CD4-positive, alpha-beta memory T cell (primary cell): ENCODE measurements around the gene IMMT. TPM values are rescaled to one million over a fixed set of nuclear protein-coding genes. Genes with fewer than 3 reads are reported as not detected.
"Not testable (repeated sequence)": the region's sequence is repeated elsewhere in the genome, so short reads cannot be mapped to it uniquely, and the experiment has no call there.

Experiments
- CTCF ChIA-PET: fragments of 350-600 bp; sonication (Branson Sonifier 250); formaldehyde crosslinking; loops from one replicate; lab custom pipeline; 2021; ENCODE audit warnings: inconsistent platforms; ENCODE audit not compliant: partially characterized antibody; lab: Charles Lee
- POLR2A ChIA-PET: fragments of 350-600 bp; sonication (Branson Sonifier 250); formaldehyde crosslinking; loops from one replicate; lab custom pipeline; 2021; ENCODE audit not compliant: partially characterized antibody; lab: Charles Lee
- DNase-seq, 5 donors: peaks; one replicate each; pipeline versions ENCODE4 v3.0.0 to v3.0.0-alpha.2; 2020 to 2022; ENCODE audit warnings: mixed read lengths in 1 of 5
- H3K27ac ChIP-seq: one replicate; pipeline ENCODE4 v1.7.0; 2013; ENCODE audit warnings: low read depth, low read length
- H3K27me3 ChIP-seq: 2 replicates; pipeline ENCODE4 v1.7.0; 2013; ENCODE audit warnings: mild to moderate bottlenecking, low read length, moderate library complexity; ENCODE audit not compliant: insufficient read depth
- H3K36me3 ChIP-seq: 2 replicates; pipeline ENCODE4 v1.7.0; 2013; ENCODE audit warnings: mild to moderate bottlenecking, low read length, moderate library complexity; ENCODE audit not compliant: insufficient read depth
- H3K4me1 ChIP-seq: 2 replicates; pipeline ENCODE4 v1.7.0; 2013; ENCODE audit warnings: mild to moderate bottlenecking, low read length, moderate library complexity; ENCODE audit not compliant: insufficient read depth
- H3K4me3 ChIP-seq, 2 donors: one replicate each; pipeline ENCODE4 v1.7.0; 2013; ENCODE audit warnings: low read length in 2 of 2, mild to moderate bottlenecking in 1 of 2
- H3K9me3 ChIP-seq, 2 donors: one replicate each; pipeline ENCODE4 v1.7.0; 2013; ENCODE audit warnings: low read length in 2 of 2, control low read depth in 1 of 2; ENCODE audit not compliant: control insufficient read depth in 1 of 2
- H3K27ac Mint-ChIP-seq, 7 donors: one replicate each; pipeline ENCODE4 v1.8.0; 2020 to 2021; ENCODE audit warnings: mixed read lengths in 7 of 7, mild to moderate bottlenecking in 6 of 7, inconsistent platforms in 3 of 7, moderate library complexity in 3 of 7
- H3K27me3 Mint-ChIP-seq, 2 donors: one replicate each; pipeline ENCODE4 v1.8.0; 2020 to 2021; ENCODE audit warnings: mixed read lengths in 2 of 2
- H3K36me3 Mint-ChIP-seq, 2 donors: one replicate each; pipeline ENCODE4 v1.8.0; 2020 to 2021; ENCODE audit warnings: mixed read lengths in 2 of 2, inconsistent platforms in 1 of 2, mild to moderate bottlenecking in 1 of 2
- H3K4me1 Mint-ChIP-seq, 4 donors: one replicate each; pipeline ENCODE4 v1.8.0; 2020 to 2021; ENCODE audit warnings: mixed read lengths in 4 of 4, mild to moderate bottlenecking in 1 of 4
- H3K4me3 Mint-ChIP-seq, 8 donors: one replicate each; pipeline ENCODE4 v1.8.0; 2020 to 2021; ENCODE audit warnings: mixed read lengths in 8 of 8, mild to moderate bottlenecking in 7 of 8, moderate library complexity in 6 of 8, inconsistent platforms in 3 of 8
- H3K9me3 Mint-ChIP-seq, 8 donors: one replicate each; pipeline ENCODE4 v1.8.0; 2020 to 2021; ENCODE audit warnings: mixed read lengths in 8 of 8, mild to moderate bottlenecking in 5 of 8, inconsistent platforms in 3 of 8, moderate library complexity in 1 of 8
- intact Hi-C: fragments of 100-400 bp; cut with micrococcal nuclease; formaldehyde crosslinking; loops from one replicate; pipeline ENCODE4 v1.15.1; 2023
- polyA plus RNA-seq, 2 donors: library from polyadenylated mRNA; unstranded; fragments of 300-500 nt; fragmentation: Illumina TruSeq; gene quantifications; one replicate each; pipeline ENCODE4 v1.2.3, GENCODE V29; 2021
- total RNA-seq, 2 experiments: library from RNA; stranded (reverse); gene quantifications; one replicate each; pipeline ENCODE4 v1.2.3, GENCODE V29; 2021

The IMMT gene
- total and polyA plus RNA-seq, 4 experiments from 2014 or later = 49.8 to 82.7 (median 78.0) TPM

DNA sequence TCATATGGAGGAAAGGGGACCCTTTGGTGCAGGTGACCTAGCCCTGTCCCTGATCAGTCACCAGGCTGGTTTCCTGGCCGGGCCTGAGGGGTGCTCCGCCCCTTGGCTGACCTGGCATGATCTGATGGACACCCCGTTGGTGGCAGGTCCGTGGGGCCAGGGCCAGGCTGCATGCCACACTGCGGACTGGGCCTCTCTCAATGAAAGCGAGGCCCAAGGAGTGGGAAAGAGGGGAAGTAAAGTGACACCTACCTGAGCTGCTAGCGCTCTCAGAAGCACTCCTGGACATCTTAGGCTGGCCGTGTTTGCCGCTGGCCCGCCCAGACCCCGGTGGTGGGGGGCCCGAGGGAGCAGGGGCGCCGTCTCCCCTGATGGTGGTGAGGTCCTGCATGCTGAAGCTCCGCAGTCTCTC lies 37.1 kb upstream of the IMMT start:
- no peaks in the 10 kb centered on the region for H3K4me1 ChIP-seq
- H3K36me3 ChIP-seq = no peaks in the 10 kb centered on the region
- H3K9me3 Mint-ChIP-seq = no peaks in the 10 kb centered on the region
- no peaks in the 10 kb centered on the region for H3K36me3 Mint-ChIP-seq
- H3K27ac Mint-ChIP-seq = no peak overlapping the region
- CTCF ChIA-PET = no interaction called here
- intact Hi-C loops = no loop called here
- H3K27me3 ChIP-seq = no peaks in the 10 kb centered on the region
- H3K9me3 ChIP-seq = no peaks in the 10 kb centered on the region
- no peak overlapping the region for H3K4me3 ChIP-seq
- peaks cover 0 to 1% (median under 1%) of the 10 kb centered on the region in 4 donors for H3K4me1 Mint-ChIP-seq
- POLR2A ChIA-PET = no interaction called here
- no peak overlapping the region for H3K27ac ChIP-seq
- H3K4me3 Mint-ChIP-seq = no peak overlapping the region
- DNase-seq = no peak
- H3K27me3 Mint-ChIP-seq = peaks cover 0 to 2% of the 10 kb centered on the region in 2 donors

DNA sequence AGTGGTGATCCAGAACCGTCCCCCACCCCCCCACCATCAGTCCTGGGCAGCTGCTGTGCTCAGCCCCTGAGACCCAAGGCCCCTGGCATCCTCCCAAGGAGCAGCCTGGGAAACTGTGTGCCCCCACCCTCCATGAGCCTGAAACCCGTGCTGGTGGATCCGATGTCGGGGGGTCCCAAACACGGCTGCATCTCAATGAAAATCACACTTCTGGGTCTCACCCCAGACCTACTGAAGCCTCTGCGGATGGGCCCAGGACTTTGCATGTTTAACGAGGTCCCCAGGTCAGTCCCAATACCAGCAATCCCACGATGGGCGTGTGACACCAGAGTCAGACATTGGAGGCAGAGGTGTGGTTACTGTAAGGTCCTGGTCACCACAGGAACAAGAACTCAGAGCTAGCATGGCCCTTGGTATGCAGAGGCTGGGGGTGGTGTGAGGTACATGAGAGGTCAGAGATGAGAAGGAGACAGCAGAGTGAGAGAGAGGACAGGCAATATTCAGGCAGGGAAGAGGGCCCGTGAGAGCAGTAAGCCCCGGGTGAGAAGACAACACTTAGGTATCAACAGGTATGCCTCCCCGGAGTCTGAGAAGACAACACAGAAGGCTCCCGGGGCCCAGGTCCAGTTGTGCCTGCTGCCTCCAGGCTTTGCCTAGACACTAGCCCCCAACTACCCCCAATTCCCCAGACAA lies 36.6 kb upstream of the IMMT start:
- Mint-ChIP-seq H3K27ac (no peak overlapping the region), H3K36me3 (no peaks in the 10 kb centered on the region), H3K4me1 (no peaks in the 10 kb centered on the region), H3K4me3 (no peak overlapping the region), H3K27me3 (peaks cover 0 to 2% of the 10 kb centered on the region in 2 donors), H3K9me3 (no peaks in the 10 kb centered on the region)
- no peak overlapping the region for H3K4me3 ChIP-seq
- H3K27me3 ChIP-seq = no peaks in the 10 kb centered on the region
- intact Hi-C loops = no loop called here
- no peak overlapping the region for H3K27ac ChIP-seq
- no peaks in the 10 kb centered on the region for H3K4me1 ChIP-seq
- H3K36me3 ChIP-seq = no peaks in the 10 kb centered on the region
- H3K9me3 ChIP-seq = no peaks in the 10 kb centered on the region
- DNase-seq = no peak
- ChIA-PET CTCF (no interaction called here), POLR2A (no interaction called here)

DNA sequence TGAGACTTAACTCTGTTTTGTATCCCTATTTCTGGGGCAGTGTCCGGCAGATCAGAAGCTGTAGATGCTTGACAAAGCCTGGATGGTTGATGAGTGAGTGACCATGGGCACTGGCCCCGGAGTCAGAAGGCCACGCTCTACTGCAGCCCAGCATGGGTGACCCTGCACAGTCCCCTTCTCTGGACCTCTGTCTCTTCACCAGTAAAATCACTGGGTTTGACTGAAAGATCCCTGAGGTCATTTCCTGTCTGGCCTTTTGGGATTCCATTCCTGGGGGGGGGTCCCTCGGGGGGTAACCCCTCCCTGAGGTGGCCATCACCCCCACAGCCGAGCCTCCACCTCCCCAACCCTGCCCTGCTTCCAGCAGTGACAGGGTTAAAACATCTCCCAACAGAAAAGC lies 35.7 kb upstream of the IMMT start:
- no peak overlapping the region for H3K27ac Mint-ChIP-seq
- H3K4me3 Mint-ChIP-seq = no peak overlapping the region
- intact Hi-C loops = no loop called here
- Histone ChIP-seq H3K4me3 (no peak overlapping the region), H3K9me3 (no peaks in the 10 kb centered on the region), H3K4me1 (no peaks in the 10 kb centered on the region), H3K27me3 (no peaks in the 10 kb centered on the region), H3K27ac (no peak overlapping the region), H3K36me3 (no peaks in the 10 kb centered on the region)
- H3K4me1 Mint-ChIP-seq = peaks cover 0 to 2% (median 0%) of the 10 kb centered on the region in 4 donors
- ChIA-PET CTCF (interaction anchor here (1.1 kb wide), 1 partner anchor 10 kb away, joined by 4 read pairs; no protein-coding TSS in a partner anchor), POLR2A (no interaction called here)
- H3K27me3 Mint-ChIP-seq = peaks cover 0 to 2% of the 10 kb centered on the region in 2 donors
- no peaks in the 10 kb centered on the region for H3K36me3 Mint-ChIP-seq
- DNase-seq = no peak
- no peaks in the 10 kb centered on the region for H3K9me3 Mint-ChIP-seq

DNA sequence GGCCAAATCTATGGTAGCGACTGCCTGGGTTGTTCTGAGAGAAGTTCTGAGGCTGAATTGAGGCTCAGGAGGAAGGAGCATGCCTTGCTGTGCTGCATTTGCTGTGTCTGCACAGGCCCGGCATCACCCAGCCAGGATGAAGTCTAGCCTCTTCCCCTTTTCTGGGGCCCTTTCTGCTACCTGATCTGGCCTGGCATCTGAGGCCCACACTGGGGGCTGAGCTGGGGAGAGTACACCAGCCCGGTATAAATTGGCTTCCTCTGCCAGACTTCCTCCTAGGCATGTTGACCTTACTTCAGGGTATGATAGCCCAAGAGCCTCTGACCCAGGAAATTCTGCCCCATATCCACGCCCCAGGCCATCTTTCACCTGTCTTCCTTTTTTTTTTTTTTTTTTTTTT lies 34.0 kb upstream of the IMMT start:
- H3K27me3 Mint-ChIP-seq = no peaks in the 10 kb centered on the region
- POLR2A ChIA-PET = no interaction called here
- H3K27me3 ChIP-seq = no peaks in the 10 kb centered on the region
- H3K4me1 ChIP-seq = peaks cover 4% of the 10 kb centered on the region
- no peaks in the 10 kb centered on the region for H3K9me3 ChIP-seq
- intact Hi-C loops = loop anchor here (10.0 kb wide), 1 partner anchor 216 kb away; the partner anchor contains the start of gene KDM3A
- no peaks in the 10 kb centered on the region for H3K36me3 Mint-ChIP-seq
- no peak overlapping the region for H3K4me3 Mint-ChIP-seq
- CTCF ChIA-PET = interaction anchor here (0.9 kb wide), 1 partner anchor 143 kb away, joined by 3 read pairs; no protein-coding TSS in a partner anchor
- H3K27ac Mint-ChIP-seq = peak overlapping the region in 2 of 7 donors; percentile 15 to 50
- H3K4me1 Mint-ChIP-seq = peaks cover 2 to 11% (median 5%) of the 10 kb centered on the region in 4 donors
- no peaks in the 10 kb centered on the region for H3K9me3 Mint-ChIP-seq
- H3K4me3 ChIP-seq = no peak overlapping the region
- no peaks in the 10 kb centered on the region for H3K36me3 ChIP-seq
- no peak overlapping the region for H3K27ac ChIP-seq
- no peak for DNase-seq

DNA sequence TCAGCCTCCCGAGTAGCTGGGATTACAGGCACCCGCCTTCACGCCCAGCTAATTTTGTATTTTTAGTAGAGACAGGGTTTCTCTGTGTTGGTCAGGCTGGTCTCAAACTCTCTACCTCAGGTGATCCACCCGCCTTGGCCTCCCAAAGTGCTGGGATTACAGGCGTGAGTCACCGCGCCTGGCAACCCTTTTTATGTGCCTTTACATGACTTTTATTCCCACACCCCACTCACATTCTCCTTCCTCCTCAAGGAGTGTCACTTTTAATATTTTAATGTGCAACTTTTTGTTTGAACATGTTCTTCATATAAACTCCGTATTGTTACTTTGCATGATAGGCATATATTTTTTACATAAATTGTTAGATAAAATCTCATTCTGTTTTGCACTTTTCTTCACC lies 33.3 kb upstream of the IMMT start:
- H3K9me3 Mint-ChIP-seq, H3K36me3 Mint-ChIP-seq, H3K36me3 ChIP-seq, POLR2A ChIA-PET, H3K27me3 ChIP-seq, H3K4me1 ChIP-seq, H3K4me3 ChIP-seq, H3K27ac ChIP-seq, CTCF ChIA-PET, H3K9me3 ChIP-seq, DNase-seq, H3K27me3 Mint-ChIP-seq: not testable (repeated sequence)
- peaks cover 2 to 11% (median 5%) of the 10 kb centered on the region in 4 donors for H3K4me1 Mint-ChIP-seq
- peak overlapping the region in 1 of 8 donors; percentile 37 for H3K4me3 Mint-ChIP-seq
- H3K27ac Mint-ChIP-seq = peak overlapping the region in 1 of 7 donors; percentile 42
- intact Hi-C loops = loop anchor here (10.0 kb wide), 1 partner anchor 216 kb away; the partner anchor contains the start of gene KDM3A

DNA sequence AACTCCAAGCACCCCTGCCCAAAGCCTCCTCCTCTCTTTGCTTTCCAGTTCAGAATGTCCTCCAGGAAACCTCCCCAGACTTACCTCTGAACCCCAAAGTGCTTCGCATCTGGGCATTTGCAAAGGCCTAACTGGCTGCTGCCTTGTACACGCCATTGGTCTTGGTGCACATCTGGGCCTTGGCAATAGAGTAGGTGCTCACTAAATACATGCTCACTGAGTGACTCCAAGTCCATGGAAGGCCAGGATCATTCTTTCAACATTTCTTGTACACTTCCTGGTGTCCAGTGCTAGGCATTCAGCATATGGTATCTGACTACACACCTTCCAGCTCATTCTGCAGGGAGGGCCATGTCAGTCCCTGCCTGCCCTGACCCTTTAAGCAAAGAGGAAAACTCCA lies 32.4 kb upstream of the IMMT start:
- POLR2A ChIA-PET = no interaction called here
- intact Hi-C loops = loop anchor here (10.0 kb wide), 1 partner anchor 217 kb away; the partner anchor contains the start of gene KDM3A
- H3K27ac Mint-ChIP-seq = no peak overlapping the region

DNA sequence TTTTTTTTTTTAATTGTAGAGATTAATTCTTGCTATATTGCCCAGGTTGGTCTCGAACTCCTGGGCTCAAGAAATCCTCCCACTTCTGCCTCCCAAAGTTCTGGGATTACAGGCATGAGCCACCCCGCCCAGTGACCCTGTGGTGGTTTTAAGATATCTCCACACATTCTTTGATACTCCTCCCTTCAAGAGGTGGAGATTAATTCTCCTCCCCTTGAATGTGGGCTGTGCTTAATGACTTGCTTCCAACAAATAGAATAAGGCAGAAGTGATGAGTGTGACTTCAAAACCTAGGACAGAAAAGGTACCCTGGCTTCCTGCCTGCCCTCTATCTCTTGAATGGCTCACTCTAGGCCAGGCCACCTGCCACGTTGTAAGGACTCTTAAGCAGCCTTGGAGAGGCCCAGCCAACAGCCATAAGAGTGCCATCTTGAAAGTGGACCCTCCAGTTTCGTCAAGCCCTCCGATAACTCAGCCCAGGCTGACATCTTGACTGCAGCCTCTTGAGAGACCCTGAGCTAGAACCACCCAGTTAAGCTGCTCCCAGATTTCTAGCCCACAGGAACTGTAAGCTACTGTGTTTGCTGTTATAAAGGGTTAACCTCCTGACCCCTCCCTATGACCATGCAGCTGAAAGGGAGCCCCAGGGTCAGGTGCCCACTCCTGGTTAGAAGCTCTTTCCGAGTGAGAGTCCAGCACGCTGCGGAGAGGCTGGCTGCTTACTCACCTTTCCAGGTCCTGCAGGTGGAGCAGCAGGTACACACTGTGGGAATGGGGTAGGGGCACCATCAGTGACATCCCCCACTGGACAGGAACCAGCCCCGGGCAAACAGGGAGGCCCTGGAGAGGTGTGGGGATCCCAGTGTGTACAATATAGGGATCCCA lies 31.6 kb upstream of the IMMT start:
- POLR2A ChIA-PET = no interaction called here
- H3K27ac ChIP-seq = no peak overlapping the region
- peaks cover 4% of the 10 kb centered on the region for H3K4me1 ChIP-seq
- no peaks in the 10 kb centered on the region for H3K27me3 ChIP-seq
- Mint-ChIP-seq H3K9me3 (no peaks in the 10 kb centered on the region), H3K4me1 (peaks cover 2 to 11% (median 5%) of the 10 kb centered on the region in 4 donors), H3K36me3 (no peaks in the 10 kb centered on the region), H3K4me3 (no peak overlapping the region), H3K27ac (peak overlapping the region in 1 of 7 donors; percentile 13), H3K27me3 (no peaks in the 10 kb centered on the region)
- DNase-seq = no peak
- no peaks in the 10 kb centered on the region for H3K36me3 ChIP-seq
- no peaks in the 10 kb centered on the region for H3K9me3 ChIP-seq
- CTCF ChIA-PET = no interaction called here
- no peak overlapping the region for H3K4me3 ChIP-seq
- intact Hi-C loops = loop anchor here (10.0 kb wide), 1 partner anchor 218 kb away; the partner anchor contains the start of gene KDM3A

More for the DNA sequence above, 32.4 kb upstream of the IMMT start:
- Mint-ChIP-seq H3K36me3 (no peaks in the 10 kb centered on the region), H3K9me3 (no peaks in the 10 kb centered on the region), H3K4me1 (peaks cover 2 to 11% (median 5%) of the 10 kb centered on the region in 4 donors), H3K4me3 (no peak overlapping the region), H3K27me3 (no peaks in the 10 kb centered on the region)
- peaks cover 4% of the 10 kb centered on the region for H3K4me1 ChIP-seq
- H3K4me3 ChIP-seq = no peak overlapping the region
- H3K36me3 ChIP-seq = no peaks in the 10 kb centered on the region
- H3K27me3 ChIP-seq = no peaks in the 10 kb centered on the region
- no peak overlapping the region for H3K27ac ChIP-seq
- no peak for DNase-seq
- CTCF ChIA-PET = no interaction called here
- H3K9me3 ChIP-seq = no peaks in the 10 kb centered on the region
